PC-9 (cell line): Measurements from ENCODE around the gene UBASH3A. TPM values are rescaled to one million over a fixed set of nuclear protein-coding genes. Genes with fewer than 3 reads are reported as not detected.

Source experiments
- BruUV-seq: library from RNA; stranded (reverse); fragments of 400-500 nt; replicated peaks from 2 replicates; lab custom pipeline; 2021; lab: Mats Ljungman, UMichigan
- CTCF ChIA-PET: fragments of 300-600 bp; sonication (Branson Sonifier 250); formaldehyde crosslinking; loops from one replicate; lab custom pipeline; 2022; ENCODE audit warnings: antibody characterized with exemption; lab: Charles Lee
- POLR2A ChIA-PET: fragments of 300-600 bp; sonication (Branson Sonifier 250); formaldehyde crosslinking; loops from one replicate; lab custom pipeline; 2022; ENCODE audit warnings: antibody characterized with exemption; ENCODE audit not compliant: unreplicated experiment; lab: Charles Lee
- DNase-seq, 2 experiments: peaks; one replicate each; pipeline versions ENCODE4 v3.0.0 to v3.0.0-alpha.2; 2015 to 2022; ENCODE audit warnings: mixed read lengths in 1 of 2
- H2AFZ ChIP-seq: fragments of 200-600 bp; sonication (generic); 2 replicates; pipeline ENCODE4 v1.8.1; 2017; ENCODE audit warnings: antibody characterized with exemption
- H3F3A ChIP-seq: fragments of 200-600 bp; sonication (generic); 2 replicates; pipeline ENCODE4 v1.8.1; 2017; ENCODE audit warnings: antibody characterized with exemption, mild to moderate bottlenecking, low read depth; ENCODE audit not compliant: insufficient read depth
- H3K27ac ChIP-seq: fragments of 200-600 bp; sonication (generic); 2 replicates; pipeline ENCODE4 v1.6.1; 2016; ENCODE audit warnings: mixed run types
- H3K27me3 ChIP-seq: fragments of 200-600 bp; sonication (generic); 2 replicates; pipeline ENCODE4 v1.6.1; 2016; ENCODE audit warnings: low read depth, mixed run types; ENCODE audit not compliant: insufficient read depth
- H3K36me3 ChIP-seq: fragments of 200-600 bp; sonication (generic); 2 replicates; pipeline ENCODE4 v1.6.1; 2016; ENCODE audit warnings: low read depth, mixed run types
- H3K4me1 ChIP-seq: fragments of 200-600 bp; sonication (generic); replicated peaks from 2 replicates; pipeline ENCODE4 v1.6.1; 2016; ENCODE audit warnings: mixed run types; ENCODE audit not compliant: insufficient read depth
- H3K4me2 ChIP-seq: fragments of 200-600 bp; sonication (generic); 2 replicates; pipeline ENCODE4 v1.6.1; 2017; ENCODE audit warnings: mixed run types
- H3K4me3 ChIP-seq: fragments of 200-600 bp; sonication (generic); 2 replicates; pipeline ENCODE4 v1.6.1; 2016; ENCODE audit warnings: mixed run types
- H3K79me2 ChIP-seq: fragments of 200-600 bp; sonication (generic); 2 replicates; pipeline ENCODE4 v1.6.1; 2017; ENCODE audit warnings: low read depth, mixed run types
- H3K9me2 ChIP-seq: fragments of 200-600 bp; sonication (generic); 2 replicates; pipeline ENCODE4 v1.8.1; 2017; ENCODE audit warnings: mild to moderate bottlenecking; ENCODE audit not compliant: insufficient read depth
- H3K9me3 ChIP-seq: fragments of 200-600 bp; sonication (generic); 2 replicates; pipeline ENCODE4 v1.8.1; 2016; ENCODE audit warnings: low read depth; ENCODE audit not compliant: insufficient read depth
- H4K20me1 ChIP-seq: fragments of 200-600 bp; sonication (generic); 2 replicates; pipeline ENCODE4 v1.8.1; 2017; ENCODE audit not compliant: insufficient read depth
- CTCF ChIP-seq: fragments of 200-600 bp; sonication (generic); conservative IDR thresholded peaks from 2 replicates; pipeline ENCODE4 v1.6.1; 2017; ENCODE audit warnings: mixed run types, antibody characterized with exemption, mild to moderate bottlenecking, moderate library complexity
- EZH2 ChIP-seq: fragments of 200-600 bp; sonication (generic); IDR thresholded peaks from 2 replicates; pipeline ENCODE4 v1.8.0; 2017; ENCODE audit warnings: antibody characterized with exemption, low read depth
- intact Hi-C: fragments of 100-400 bp; cut with micrococcal nuclease; formaldehyde crosslinking; loops from one replicate; pipeline ENCODE4 v1.10.0; 2022; ENCODE audit not compliant: unreplicated experiment
- total RNA-seq: library from RNA; stranded (reverse); gene quantifications from 2 replicates; pipeline ENCODE4 v1.2.3, GENCODE V29; 2021

UBASH3A gene
- total RNA-seq, 1 experiment from 2014 or later = not detected

- intact Hi-C loops = loop anchor here (5.0 kb wide), 2 partner anchors 771 to 841 kb away; no protein-coding TSS in a partner anchor
- Histone ChIP-seq H2AFZ (no peak overlapping the region), H3K9me3 (no peaks in the 10 kb centered on the region), H3K4me2 (no peak overlapping the region), H3K36me3 (no peaks in the 10 kb centered on the region), H3F3A (no peaks in the 10 kb centered on the region; the same call in 1 of the 2 replicates), H3K4me1 (no peaks in the 10 kb centered on the region), H3K4me3 (no peak overlapping the region), H3K9me2 (no peaks in the 10 kb centered on the region), H4K20me1 (no peaks in the 10 kb centered on the region), H3K27ac (no peak overlapping the region), H3K27me3 (no peaks in the 10 kb centered on the region), H3K79me2 (no peaks in the 10 kb centered on the region)
- BruUV-seq = no TSS peak
- POLR2A ChIA-PET = no interaction called here
- no peak for DNase-seq
- no peak for TF ChIP-seq EZH2
- TF ChIP-seq CTCF = no peak
- CTCF ChIA-PET = no interaction called here
Measured at GRCh38 chr21:42453224-42453985, 49.7 kb downstream of the UBASH3A start.

GRCh38 chr21:42453986-42454570 is 50.4 kb downstream of the UBASH3A start:
- ChIA-PET POLR2A (interaction anchor here (0.5 kb wide), 1 partner anchor 84 kb away, joined by 3 read pairs; no protein-coding TSS in a partner anchor), CTCF (no interaction called here)
- H3K4me1 ChIP-seq = no peaks in the 10 kb centered on the region
- no peaks in the 10 kb centered on the region; the same call in 1 of the 2 replicates for H3F3A ChIP-seq
- H3K4me3 ChIP-seq = no peak overlapping the region
- H3K27me3 ChIP-seq = no peaks in the 10 kb centered on the region
- DNase-seq = no peak
- no peaks in the 10 kb centered on the region for H3K36me3 ChIP-seq
- H3K79me2 ChIP-seq = no peaks in the 10 kb centered on the region
- H3K4me2 ChIP-seq = no peak overlapping the region
- H3K9me2 ChIP-seq = no peaks in the 10 kb centered on the region
- H2AFZ ChIP-seq = no peak overlapping the region
- no peak overlapping the region for H3K27ac ChIP-seq
- no peaks in the 10 kb centered on the region for H4K20me1 ChIP-seq
- TF ChIP-seq CTCF = no peak
- no peak for TF ChIP-seq EZH2
- no peaks in the 10 kb centered on the region for H3K9me3 ChIP-seq
- intact Hi-C loops = loop anchor here (5.0 kb wide), 2 partner anchors 772 to 842 kb away; no protein-coding TSS in a partner anchor
- no TSS peak for BruUV-seq

GRCh38 chr21:42454786-42455185 is 51.1 kb downstream of the UBASH3A start:
- POLR2A ChIA-PET = interaction anchor here (0.5 kb wide), 1 partner anchor 83 kb away, joined by 3 read pairs; no protein-coding TSS in a partner anchor
- Histone ChIP-seq H3K4me3 (no peak overlapping the region), H3K79me2 (no peaks in the 10 kb centered on the region), H3K4me1 (no peaks in the 10 kb centered on the region), H3K27me3 (no peaks in the 10 kb centered on the region), H3F3A (no peaks in the 10 kb centered on the region), H3K4me2 (no peak overlapping the region), H3K9me3 (no peaks in the 10 kb centered on the region), H4K20me1 (no peaks in the 10 kb centered on the region), H3K9me2 (no peaks in the 10 kb centered on the region), H2AFZ (no peak overlapping the region), H3K36me3 (no peaks in the 10 kb centered on the region), H3K27ac (no peak overlapping the region)
- intact Hi-C loops = loop anchor here (5.0 kb wide), 2 partner anchors 772 to 842 kb away; no protein-coding TSS in a partner anchor
- TF ChIP-seq CTCF (no peak), EZH2 (no peak)
- CTCF ChIA-PET = no interaction called here
- no TSS peak for BruUV-seq
- DNase-seq = no peak
